ENCODE measurements around the gene CBFA2T3. TPM values are rescaled to one million over a fixed set of nuclear protein-coding genes. Genes with fewer than 3 reads are reported as not detected.

CBFA2T3 gene
- total and polyA plus RNA-seq, 2 donors (not counting 1 experiment from before 2014, with no cell fraction given), result 40.8 to 58.3 TPM

- Mint-ChIP-seq H3K9me3 (ENCODE audit: insufficient read depth) (no peaks in the 10 kb centered on the region), H3K27me3 (no peaks in the 10 kb centered on the region), H3K4me3 (no peak overlapping the region), H3K4me1 (peaks cover 45% of the 10 kb centered on the region), H3K27ac (no peak overlapping the region)
- no peak for ATAC-seq (ENCODE audit: low read depth)
- no peak for DNase-seq
- intact Hi-C loops (cut with micrococcal nuclease), result no loop called here
- Histone ChIP-seq H3K4me3 (ENCODE audit: control extremely low read depth in 1 of 5, extremely low read depth in 1 of 5, insufficient read depth in 1 of 5, low read depth in 2 of 5, low read length in 4 of 5) (no peak overlapping the region), H3K36me3 (replicated peaks in 1 of 2; ENCODE audit: control extremely low read depth in 1 of 2, control insufficient read depth in 1 of 2, extremely low read depth in 1 of 2, insufficient read depth in 2 of 2, low read length in 1 of 2) (peaks cover 0 to 24% of the 10 kb centered on the region in 2 experiments), H3K9ac (ENCODE audit: low read length) (no peak overlapping the region), H3K27me3 (replicated peaks in 1 of 4; ENCODE audit: control extremely low read depth in 1 of 4, control insufficient read depth in 3 of 4, insufficient read depth in 4 of 4, low read length in 3 of 4) (no peaks in the 10 kb centered on the region), H3K9me3 (ENCODE audit: control extremely low read depth in 1 of 3, control insufficient read depth in 2 of 3, insufficient read depth in 1 of 3, low read length in 2 of 3) (peaks cover 0 to 11% (median 0%) of the 10 kb centered on the region in 3 donors), H3K4me1 (ENCODE audit: control insufficient read depth in 2 of 2, insufficient read depth in 2 of 2, low read length in 2 of 2) (peaks cover 14 to 31% of the 10 kb centered on the region in 2 donors), H3K27ac (ENCODE audit: low read length in 2 of 2) (no peak overlapping the region), H3K4me2 (replicated peaks; ENCODE audit: low read depth, low read length, poor library complexity, severe bottlenecking) (no peak overlapping the region), H3K79me2 (ENCODE audit: control insufficient read depth, insufficient read depth, low read length) (peaks cover 99% of the 10 kb centered on the region), H4K20me1 (ENCODE audit: control insufficient read depth, insufficient read depth, low read length, poor library complexity, severe bottlenecking) (peaks cover 100% of the 10 kb centered on the region), H2AFZ (ENCODE audit: insufficient read depth, low read depth, low read length, poor library complexity, severe bottlenecking) (no peak overlapping the region)
- ChIA-PET POLR2A (interaction anchor here (1.0 kb wide), 1 partner anchor 52 kb away, joined by 3 read pairs; no protein-coding TSS in a partner anchor), CTCF (no interaction called here)
- WGBS (ENCODE audit: insufficient coverage), result 92% methylated on average over 44 of the region's 44 CpGs
- TF ChIP-seq CTCF (IDR thresholded peaks at IDR 0.05) (no peak), EZH2 (IDR thresholded peaks at IDR 0.05; ENCODE audit: borderline replicate concordance, insufficient read depth, low read depth, low read length, poor library complexity, severe bottlenecking) (no peak)
These were observed 67.4 kb downstream of the CBFA2T3 start for GRCh38 chr16:88909431-88910210.

GRCh38 chr16:88908307-88908706, 68.7 kb downstream of the CBFA2T3 start:
- peaks cover 0 to 6% (median 0%) of the 10 kb centered on the region in 3 donors for H3K9me3 ChIP-seq (ENCODE audit: control extremely low read depth in 1 of 3, control insufficient read depth in 2 of 3, insufficient read depth in 1 of 3, low read length in 2 of 3)
- intact Hi-C loops (cut with micrococcal nuclease), result no loop called here
- H3K4me1 ChIP-seq (ENCODE audit: control insufficient read depth in 2 of 2, insufficient read depth in 2 of 2, low read length in 2 of 2), result peaks cover 14 to 29% of the 10 kb centered on the region in 2 donors
- H3K9me3 Mint-ChIP-seq (ENCODE audit: insufficient read depth), result no peaks in the 10 kb centered on the region
- H3K4me3 Mint-ChIP-seq, result no peak overlapping the region
- H3K9ac ChIP-seq (ENCODE audit: low read length), result no peak overlapping the region
- no peak overlapping the region for H2AFZ ChIP-seq (ENCODE audit: insufficient read depth, low read depth, low read length, poor library complexity, severe bottlenecking)
- no peak overlapping the region for H3K4me3 ChIP-seq (ENCODE audit: control extremely low read depth in 1 of 5, extremely low read depth in 1 of 5, insufficient read depth in 1 of 5, low read depth in 2 of 5, low read length in 4 of 5)
- POLR2A ChIA-PET, result no interaction called here
- peaks cover 35% of the 10 kb centered on the region for H3K4me1 Mint-ChIP-seq
- CTCF ChIA-PET, result no interaction called here
- peaks cover 99% of the 10 kb centered on the region for H4K20me1 ChIP-seq (ENCODE audit: control insufficient read depth, insufficient read depth, low read length, poor library complexity, severe bottlenecking)
- H3K27me3 ChIP-seq (replicated peaks in 1 of 4; ENCODE audit: control extremely low read depth in 1 of 4, control insufficient read depth in 3 of 4, insufficient read depth in 4 of 4, low read length in 3 of 4), result no peaks in the 10 kb centered on the region
- DNase-seq (no peak), ATAC-seq (ENCODE audit: low read depth) (no peak)
- no peak overlapping the region for H3K27ac Mint-ChIP-seq
- no peaks in the 10 kb centered on the region for H3K27me3 Mint-ChIP-seq
- peaks cover 91% of the 10 kb centered on the region for H3K79me2 ChIP-seq (ENCODE audit: control insufficient read depth, insufficient read depth, low read length)
- TF ChIP-seq EZH2 (IDR thresholded peaks at IDR 0.05; ENCODE audit: borderline replicate concordance, insufficient read depth, low read depth, low read length, poor library complexity, severe bottlenecking) (no peak), CTCF (IDR thresholded peaks at IDR 0.05) (no peak)
- H3K4me2 ChIP-seq (replicated peaks; ENCODE audit: low read depth, low read length, poor library complexity, severe bottlenecking), result no peak overlapping the region
- WGBS (ENCODE audit: insufficient coverage), result 93% methylated on average over 14 of the region's 17 CpGs
- peaks cover 0 to 20% of the 10 kb centered on the region in 2 experiments for H3K36me3 ChIP-seq (replicated peaks in 1 of 2; ENCODE audit: control extremely low read depth in 1 of 2, control insufficient read depth in 1 of 2, extremely low read depth in 1 of 2, insufficient read depth in 2 of 2, low read length in 1 of 2)
- H3K27ac ChIP-seq (ENCODE audit: low read length in 2 of 2), result no peak overlapping the region

Measured in B cell (primary cell).